Coronary artery (tissue), 2 donors: ENCODE measurements around the gene PARVA.

Experiments
- DNase-seq: peaks from one replicate; pipeline ENCODE4 v3.0.0-alpha.2; 2017; ENCODE audit warnings: low spot score
- H3K27ac ChIP-seq, 2 donors: fragments of 200-600 bp; sonication (generic); one replicate each; pipeline ENCODE4 v1.5.1; 2016 to 2019
- H3K4me3 ChIP-seq: fragments of 200-600 bp; sonication (generic); 2 replicates; pipeline ENCODE4 v1.5.1; 2016; ENCODE audit warnings: mild to moderate bottlenecking, moderate library complexity
- CTCF ChIP-seq: fragments of 200-600 bp; sonication (generic); IDR thresholded peaks from one replicate; pipeline ENCODE4 v1.5.1; 2019; ENCODE audit warnings: antibody characterized with exemption

The PARVA gene

GRCh38 chr11:12478743-12479142 lies 101.4 kb downstream of the PARVA start:
- no peak overlapping the region for H3K27ac ChIP-seq
- H3K4me3 ChIP-seq: no peak overlapping the region
- no peak for TF ChIP-seq CTCF
- DNase-seq: no peak

GRCh38 chr11:12480401-12480800 lies 103.0 kb downstream of the PARVA start:
- Histone ChIP-seq H3K4me3 (no peak overlapping the region), H3K27ac (no peak overlapping the region)
- no peak for DNase-seq
- no peak for TF ChIP-seq CTCF

GRCh38 chr11:12482839-12483238 lies 105.5 kb downstream of the PARVA start:
- no peak overlapping the region for H3K4me3 ChIP-seq
- no peak for DNase-seq
- no peak for TF ChIP-seq CTCF
- no peak overlapping the region for H3K27ac ChIP-seq

GRCh38 chr11:12483604-12484003 lies 106.2 kb downstream of the PARVA start:
- DNase-seq: no peak
- H3K27ac ChIP-seq: no peak overlapping the region
- no peak overlapping the region for H3K4me3 ChIP-seq
- TF ChIP-seq CTCF: no peak

GRCh38 chr11:12485328-12485727 lies 108.0 kb downstream of the PARVA start:
- DNase-seq: no peak
- Histone ChIP-seq H3K4me3 (no peak overlapping the region), H3K27ac (no peak overlapping the region)
- peak; percentile 23 for TF ChIP-seq CTCF

- Histone ChIP-seq H3K4me3 (no peak overlapping the region), H3K27ac (no peak overlapping the region)
- no peak for TF ChIP-seq CTCF
- no peak for DNase-seq
Observed at GRCh38 chr11:12489246-12489772, 111.9 kb downstream of the PARVA start.

- no peak for TF ChIP-seq CTCF
- DNase-seq: no peak
- H3K27ac ChIP-seq: no peak overlapping the region
- no peak overlapping the region for H3K4me3 ChIP-seq
Observed at GRCh38 chr11:12494699-12495098, 117.3 kb downstream of the PARVA start.
